Endodermal cell (in vitro differentiated cells): ENCODE data around the gene SCGB1C2. TPM values are rescaled to one million over a fixed set of nuclear protein-coding genes. Genes with fewer than 3 reads are reported as not detected.

ENCODE experiments used
- DNase-seq: peaks from one replicate; pipeline ENCODE4 v3.0.0-alpha.2; 2017
- H3K27ac ChIP-seq: 2 replicates; pipeline ENCODE4 v1.5.1; 2013; ENCODE audit warnings: mild to moderate bottlenecking, low read depth, low read length, moderate library complexity
- H3K27me3 ChIP-seq: 2 replicates; pipeline ENCODE4 v1.6.1; 2013; ENCODE audit warnings: mild to moderate bottlenecking, low read length, moderate library complexity; ENCODE audit not compliant: insufficient read depth, control insufficient read depth, poor library complexity, severe bottlenecking
- H3K36me3 ChIP-seq: 2 replicates; pipeline ENCODE4 v1.7.0; 2013; ENCODE audit warnings: mild to moderate bottlenecking, low read length, moderate library complexity; ENCODE audit not compliant: control insufficient read depth, insufficient read depth
- H3K4me1 ChIP-seq: one replicate; pipeline ENCODE4 v1.7.0; 2013; ENCODE audit warnings: low read length; ENCODE audit not compliant: control insufficient read depth, insufficient read depth
- H3K4me3 ChIP-seq: 2 replicates; pipeline ENCODE4 v1.5.1; 2013; ENCODE audit warnings: mild to moderate bottlenecking, low read length, moderate library complexity
- H3K9ac ChIP-seq: 2 replicates; pipeline ENCODE4 v1.6.1; 2013; ENCODE audit warnings: mild to moderate bottlenecking, low read length, moderate library complexity; ENCODE audit not compliant: poor library complexity, severe bottlenecking; ENCODE audit errors: extremely low read depth
- H3K9me3 ChIP-seq: 2 replicates; pipeline ENCODE4 v1.6.1; 2013; ENCODE audit warnings: mild to moderate bottlenecking, low read length, moderate library complexity; ENCODE audit not compliant: control insufficient read depth
- H3K27ac Mint-ChIP-seq: 2 replicates; pipeline ENCODE4 v1.8.0; 2020; ENCODE audit warnings: mixed read lengths
- H3K27me3 Mint-ChIP-seq: 2 replicates; pipeline ENCODE4 v1.8.0; 2021; ENCODE audit warnings: mild to moderate bottlenecking, mixed read lengths; ENCODE audit not compliant: insufficient read depth
- H3K36me3 Mint-ChIP-seq: 2 replicates; pipeline ENCODE4 v1.8.0; 2020; ENCODE audit warnings: low read depth, mixed read lengths
- H3K4me1 Mint-ChIP-seq: 2 replicates; pipeline ENCODE4 v1.8.0; 2020; ENCODE audit warnings: mixed read lengths
- H3K4me3 Mint-ChIP-seq: 2 replicates; pipeline ENCODE4 v1.8.0; 2020; ENCODE audit warnings: mild to moderate bottlenecking, moderate library complexity, mixed read lengths
- H3K9me3 Mint-ChIP-seq: 2 replicates; pipeline ENCODE4 v1.8.0; 2020; ENCODE audit warnings: mild to moderate bottlenecking, mixed read lengths
- WGBS, 2 experiments: methylation state at CpG; one replicate each; pipeline versions ENCODE4 v1.1.5 to v1.1.7; 2013; ENCODE audit warnings: missing lambda C conversion rate in 2 of 2, mixed read lengths in 1 of 2; ENCODE audit not compliant: insufficient coverage in 1 of 2, insufficient read length in 1 of 2; 5-methylcytosine and 5-hydroxymethylcytosine counted together
- total RNA-seq, 2 donors: library from RNA; stranded (reverse); fragmentation: NEBNext Ultra II Directional in 1 of 2; extraction: Animal tissue kit (Norgen Biotek cat#: 25700) in 1 of 2; gene quantifications; 2 replicates in 1 of 2; 3 replicates in 1 of 2; pipeline ENCODE4 v1.2.1, GENCODE V29; 2021
- TF ChIP-seq, protein P1 (sequence below): fragments of 200-600 bp; sonication (generic); conservative IDR thresholded peaks from 2 replicates; pipeline ENCODE4 v1.5.0; 2021; ENCODE audit warnings: antibody characterized with exemption, mild to moderate bottlenecking

Gene SCGB1C2
- total RNA-seq, 2 donors from 2014 or later: not detected

DNA sequence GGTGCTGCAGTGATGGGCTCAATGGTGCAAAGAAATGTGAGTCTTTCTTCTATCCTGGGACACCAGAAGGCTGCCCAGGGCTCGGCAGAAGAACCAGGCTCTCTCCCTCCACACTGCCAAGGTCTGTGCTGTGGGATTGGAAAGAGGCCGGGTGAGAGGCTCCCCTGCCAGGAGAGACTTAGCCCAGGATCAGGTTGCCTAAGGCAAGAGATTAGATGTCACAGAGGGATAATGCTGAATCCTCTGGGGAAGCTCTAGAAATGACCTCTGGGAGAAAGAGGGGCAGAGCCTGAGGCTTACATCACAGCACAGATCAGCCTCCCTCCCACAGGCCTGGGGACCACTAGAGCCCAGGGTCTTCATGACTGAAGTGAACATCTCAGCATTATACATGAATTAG, 49.8 kb downstream of the SCGB1C2 start:
- TF ChIP-seq, protein P1, sequence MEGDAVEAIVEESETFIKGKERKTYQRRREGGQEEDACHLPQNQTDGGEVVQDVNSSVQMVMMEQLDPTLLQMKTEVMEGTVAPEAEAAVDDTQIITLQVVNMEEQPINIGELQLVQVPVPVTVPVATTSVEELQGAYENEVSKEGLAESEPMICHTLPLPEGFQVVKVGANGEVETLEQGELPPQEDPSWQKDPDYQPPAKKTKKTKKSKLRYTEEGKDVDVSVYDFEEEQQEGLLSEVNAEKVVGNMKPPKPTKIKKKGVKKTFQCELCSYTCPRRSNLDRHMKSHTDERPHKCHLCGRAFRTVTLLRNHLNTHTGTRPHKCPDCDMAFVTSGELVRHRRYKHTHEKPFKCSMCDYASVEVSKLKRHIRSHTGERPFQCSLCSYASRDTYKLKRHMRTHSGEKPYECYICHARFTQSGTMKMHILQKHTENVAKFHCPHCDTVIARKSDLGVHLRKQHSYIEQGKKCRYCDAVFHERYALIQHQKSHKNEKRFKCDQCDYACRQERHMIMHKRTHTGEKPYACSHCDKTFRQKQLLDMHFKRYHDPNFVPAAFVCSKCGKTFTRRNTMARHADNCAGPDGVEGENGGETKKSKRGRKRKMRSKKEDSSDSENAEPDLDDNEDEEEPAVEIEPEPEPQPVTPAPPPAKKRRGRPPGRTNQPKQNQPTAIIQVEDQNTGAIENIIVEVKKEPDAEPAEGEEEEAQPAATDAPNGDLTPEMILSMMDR: no peak
- Histone ChIP-seq H3K9me3 (no peaks in the 10 kb centered on the region), H3K36me3 (no peaks in the 10 kb centered on the region), H3K27ac (no peak overlapping the region), H3K4me3 (no peak overlapping the region), H3K4me1 (no peaks in the 10 kb centered on the region), H3K27me3 (peaks cover 36% of the 10 kb centered on the region), H3K9ac (no peak overlapping the region)
- Mint-ChIP-seq H3K4me3 (no peak overlapping the region), H3K36me3 (no peaks in the 10 kb centered on the region), H3K4me1 (peaks cover 4% of the 10 kb centered on the region), H3K27me3 (peaks cover 43% of the 10 kb centered on the region), H3K27ac (no peak overlapping the region), H3K9me3 (no peaks in the 10 kb centered on the region)
- 60% methylated on average over 2 of the region's 2 CpGs; no CpG with 5 or more reads in 1 of the 2 experiments for WGBS, 2 experiments
- DNase-seq: no peak

Other genes starting within 250 kb of the SCGB1C2 start
- 1 to 10 TPM; 1.4 to 2.6 TPM for gene DOC2B, start 44.1 kb downstream of the SCGB1C2 start, total RNA-seq
- 10 to 100 TPM; 14.7 to 16.9 TPM for gene RPH3AL, start 215.2 kb downstream of the SCGB1C2 start, total RNA-seq